Heart right ventricle (tissue), 16 donors: ENCODE measurements around the gene ASB10. TPM values are rescaled to one million over a fixed set of nuclear protein-coding genes. Genes with fewer than 3 reads are reported as not detected.

Source experiments
- ATAC-seq, 8 donors: fragments of 200-7000 bp; cut with Tn5 transposase; one replicate each; pipeline ENCODE4 v1.9.1; 2020; ENCODE audit warnings: mild to moderate bottlenecking in 8 of 8, moderate library complexity in 8 of 8, moderate number of reproducible peaks in 1 of 8
- DNase-seq, 2 donors: peaks; one replicate each; pipeline ENCODE4 v3.0.0-alpha.2; 2020
- H3K27ac ChIP-seq, 10 donors: fragments of 200-600 bp; sonication (generic) in 2 of 10; one replicate each; pipeline versions ENCODE4 v1.5.0 to v1.8.0; 2020 to 2022; ENCODE audit warnings: mild to moderate bottlenecking in 3 of 10
- H3K27me3 ChIP-seq, 7 donors: fragments of 200-600 bp; one replicate each; pipeline ENCODE4 v1.8.0; 2021 to 2022; ENCODE audit warnings: mild to moderate bottlenecking in 2 of 7
- H3K36me3 ChIP-seq, 9 donors: fragments of 200-600 bp; sonication (generic) in 1 of 9; one replicate each; pipeline versions ENCODE4 v1.5.0 to v1.8.0; 2020 to 2022; ENCODE audit warnings: mild to moderate bottlenecking in 2 of 9
- H3K4me1 ChIP-seq, 9 donors: fragments of 200-600 bp; sonication (generic) in 1 of 9; one replicate each; pipeline versions ENCODE4 v1.5.0 to v1.8.0; 2020 to 2022; ENCODE audit warnings: mild to moderate bottlenecking in 4 of 9
- H3K4me3 ChIP-seq, 10 donors: fragments of 200-600 bp; sonication (generic) in 2 of 10; one replicate each; pipeline versions ENCODE4 v1.5.0 to v1.8.0; 2020 to 2022; ENCODE audit warnings: mild to moderate bottlenecking in 7 of 10, moderate library complexity in 2 of 10
- H3K9me3 ChIP-seq, 11 donors: fragments of 200-600 bp in 10 of 11; sonication (generic) in 2 of 11; one replicate each; pipeline versions ENCODE4 v1.5.0 to v1.8.0; 2013 to 2022; ENCODE audit warnings: mild to moderate bottlenecking in 2 of 11, control low read depth in 1 of 11, moderate library complexity in 1 of 11
- CTCF ChIP-seq, 9 donors: fragments of 200-600 bp; sonication (generic) in 2 of 9; IDR thresholded peaks; one replicate each; pipeline versions ENCODE4 v1.5.0 to v1.8.0; 2021 to 2022; ENCODE audit warnings: antibody characterized with exemption in 9 of 9, mild to moderate bottlenecking in 5 of 9, moderate library complexity in 1 of 9
- WGBS, 2 donors: extraction: QIAGEN DNeasy Blood & Tissue Kit; methylation state at CpG; one replicate each; pipeline ENCODE4 v1.1.7; 2013; ENCODE audit warnings: inconsistent platforms in 1 of 2; 5-methylcytosine and 5-hydroxymethylcytosine counted together
- intact Hi-C, 10 donors: fragments of 100-400 bp; cut with DNase I; formaldehyde crosslinking; loops; one replicate each; pipeline versions ENCODE4 v1.11.1 to v1.14.2; 2022
- polyA plus RNA-seq, 2 donors: library from polyadenylated mRNA; stranded (reverse); fragments of 200-250 nt; gene quantifications; one replicate each; pipeline ENCODE4 v1.2.3, GENCODE V29; 2013
- total RNA-seq, 10 donors: library from RNA; stranded (reverse); fragmentation: NEBNext Ultra II Directional in 3 of 10; extraction: Animal tissue kit (Norgen Biotek cat#: 25700) in 3 of 10; gene quantifications; one replicate each; pipeline versions ENCODE4 v1.2.1 to v1.2.4, GENCODE V29; 2021 to 2023
- donor health status: Arrhythmogenic right ventricular cardiomyopathy.
- donor health status: ischemic (EF 13 %, LVEDD 7.1; RV severe dilation, severe dysfunction).
- donor health status: healthy with polysubstance abuse.
- donor health status: DM: no; HTN: yes; CAD: no.
- donor health status: DM: no; HTN: no; CAD: no.
- donor health status: ischemic (EF 25% LVEDD 6.9; RV normal size, moderate dysfunction).
- donor health status: ischemic (EF 25% LVEDD 5.7; RV mildly dilated, moderate dysfunction).
- donor health status: healthy.
- donor health status: DM: yes; HTN: yes; CAD: no.
- donor health status: Ischemic cardiomyopathy.
- donor health status: ischemic (EF 35%, LVEDD 5.7; RV mildly dilated, moderate dysfunction).
- donor health status: nonischemic (EF 11% LVEDD 7.7; RV severe dilation, severe dysfunction).
- donor health status: DM: yes; HTN: yes; CAD: no.
- donor health status: PGD.
- donor health status: ischemic (EF 29% LVEDD 5.4; RV normal size, mild dysfunction).
- donor health status: nonischemic (EF 23%, LVEDD 6.1; RV moderate dilation, normal function).

Gene ASB10
- total and polyA plus RNA-seq, 12 donors: 7.2 to 63.4 (median 29.1) TPM

- Histone ChIP-seq H3K4me3 (peak overlapping the region in 9 of 10 donors; percentile 28 to 52 (median 44)), H3K36me3 (peaks cover 0 to under 1% (median 0%) of the 10 kb centered on the region in 9 donors), H3K27ac (peak overlapping the region; percentile 68 to 93 (median 89)), H3K4me1 (peaks cover 0 to 35% (median 0%) of the 10 kb centered on the region in 9 donors), H3K27me3 (peaks cover 0 to 4% (median 0%) of the 10 kb centered on the region in 7 donors), H3K9me3 (no peaks in the 10 kb centered on the region)
- 57 to 60% methylated on average over 16 of the region's 16 CpGs for WGBS, 2 donors
- peak in 1 of 9 donors; percentile 14 for TF ChIP-seq CTCF (IDR thresholded peaks at IDR 0.05)
- peak; percentile 28 to 67 (median 52) for ATAC-seq
- intact Hi-C loops: loop anchor here in 2 of 10 donors (10.0 kb wide), 2 partner anchors 59 to 1871 kb away; partner anchors contain the start of gene SMARCD3 (in 1 of the 2)
- DNase-seq: no peak
Observed at GRCh38 chr7:151185762-151186639, 1.0 kb downstream of the ASB10 start.

- no peaks in the 10 kb centered on the region for H3K9me3 ChIP-seq
- H3K27me3 ChIP-seq: peaks cover 0 to 6% (median 2%) of the 10 kb centered on the region in 7 donors
- no peak for DNase-seq
- peaks cover 0 to 9% (median 0%) of the 10 kb centered on the region in 9 donors for H3K36me3 ChIP-seq
- intact Hi-C loops: loop anchor here in 2 of 10 donors (10.0 kb wide), 2 partner anchors 64 to 1866 kb away; partner anchors contain the start of gene SMARCD3 (in 1 of the 2)
- H3K27ac ChIP-seq: no peak overlapping the region
- no peak overlapping the region for H3K4me3 ChIP-seq
- WGBS, 2 donors: 86 to 88% methylated on average over 19 to 22 of the region's 22 CpGs
- peaks cover 0 to 12% (median 0%) of the 10 kb centered on the region in 9 donors for H3K4me1 ChIP-seq
- peak in 1 of 8 donors; percentile 17 for ATAC-seq
- no peak for TF ChIP-seq CTCF (IDR thresholded peaks at IDR 0.05)
Observed at GRCh38 chr7:151181011-151181431, 6.0 kb downstream of the ASB10 start.

- DNase-seq (no peak), ATAC-seq (no peak)
- intact Hi-C loops: loop anchor here in 4 of 10 donors (5.0 to 10.0 kb wide), 4 partner anchors 62 to 1865 kb away; partner anchors contain the start of gene SMARCD3 (in 1 of the 4)
- peaks cover 0 to 15% (median 12%) of the 10 kb centered on the region in 7 donors for H3K27me3 ChIP-seq
- WGBS, 2 donors: 63 to 76% methylated on average over 4 of the region's 4 CpGs
- TF ChIP-seq CTCF (IDR thresholded peaks at IDR 0.05): no peak
- H3K4me1 ChIP-seq: peaks cover 0 to 3% (median 0%) of the 10 kb centered on the region in 9 donors
- no peaks in the 10 kb centered on the region for H3K9me3 ChIP-seq
- no peak overlapping the region for H3K4me3 ChIP-seq
- H3K27ac ChIP-seq: no peak overlapping the region
- peaks cover 0 to 9% (median 0%) of the 10 kb centered on the region in 9 donors for H3K36me3 ChIP-seq
Observed at GRCh38 chr7:151179946-151180345, 7.1 kb downstream of the ASB10 start.

- Histone ChIP-seq H3K4me1 (peaks cover 0 to 5% (median 0%) of the 10 kb centered on the region in 9 donors), H3K4me3 (no peak overlapping the region), H3K9me3 (no peaks in the 10 kb centered on the region), H3K27ac (no peak overlapping the region), H3K36me3 (peaks cover 0 to 9% (median 0%) of the 10 kb centered on the region in 9 donors), H3K27me3 (peaks cover 0 to 18% (median 16%) of the 10 kb centered on the region in 7 donors)
- 69 to 83% methylated on average over 8 of the region's 8 CpGs for WGBS, 2 donors
- ATAC-seq (no peak), DNase-seq (no peak)
- intact Hi-C loops: loop anchor here in 2 of 10 donors (5.0 to 10.0 kb wide), 2 partner anchors 63 to 125 kb away; no protein-coding TSS in a partner anchor
- TF ChIP-seq CTCF (IDR thresholded peaks at IDR 0.05): no peak
Observed at GRCh38 chr7:151179287-151179860, 7.7 kb downstream of the ASB10 start.
